Trophoblast cell (in vitro differentiated cells and primary cell): Measurements from ENCODE around the gene DIS3L2.
A peak's percentile ranks its signal among the peaks of the same experiment; 100 is the strongest.

Source experiments
- DNase-seq, 2 donors: peaks; one replicate each; pipeline ENCODE4 v3.0.0-alpha.2; 2016
- H2AFZ ChIP-seq: 2 replicates; pipeline ENCODE4 v1.6.1; 2013; ENCODE audit warnings: low read length, moderate library complexity, mild to moderate bottlenecking; ENCODE audit not compliant: insufficient read depth, poor library complexity
- H2AK5ac ChIP-seq: 2 replicates; pipeline ENCODE4 v1.6.1; 2013; ENCODE audit warnings: mild to moderate bottlenecking, low read length
- H2BK120ac ChIP-seq: 2 replicates; pipeline ENCODE4 v1.6.1; 2013; ENCODE audit warnings: low read length, mild to moderate bottlenecking, moderate library complexity; ENCODE audit not compliant: insufficient read depth, poor library complexity
- H2BK12ac ChIP-seq: 2 replicates; pipeline ENCODE4 v1.6.1; 2013; ENCODE audit warnings: mild to moderate bottlenecking, low read length, moderate library complexity
- H2BK5ac ChIP-seq: 2 replicates; pipeline ENCODE4 v1.6.1; 2013; ENCODE audit warnings: low read length, low read depth, moderate library complexity, mild to moderate bottlenecking; ENCODE audit not compliant: poor library complexity
- H3K14ac ChIP-seq: 2 replicates; pipeline ENCODE4 v1.6.1; 2013; ENCODE audit warnings: mild to moderate bottlenecking, low read length
- H3K18ac ChIP-seq: 2 replicates; pipeline ENCODE4 v1.6.1; 2013; ENCODE audit warnings: mild to moderate bottlenecking, low read length
- H3K23ac ChIP-seq: 2 replicates; pipeline ENCODE4 v1.6.1; 2013; ENCODE audit warnings: low read length
- H3K27ac ChIP-seq: 2 replicates; pipeline ENCODE4 v1.5.1; 2013; ENCODE audit warnings: low read depth, mild to moderate bottlenecking, inconsistent platforms, low read length, moderate library complexity
- H3K27me3 ChIP-seq: 2 replicates; pipeline ENCODE4 v1.6.1; 2013; ENCODE audit warnings: inconsistent platforms, mild to moderate bottlenecking, low read length, moderate library complexity; ENCODE audit not compliant: insufficient read depth
- H3K36me3 ChIP-seq, 2 experiments: 1 replicate in 1 of 2; 2 replicates in 1 of 2; pipeline ENCODE4 v1.6.1; 2013; ENCODE audit warnings: low read length in 2 of 2, mild to moderate bottlenecking in 2 of 2, moderate library complexity in 1 of 2; ENCODE audit not compliant: insufficient read depth in 2 of 2, control insufficient read depth in 1 of 2
- H3K4ac ChIP-seq: 2 replicates; pipeline ENCODE4 v1.6.1; 2013; ENCODE audit warnings: low read depth, mild to moderate bottlenecking, low read length, moderate library complexity
- H3K4me1 ChIP-seq, 2 experiments: 1 replicate in 1 of 2; 2 replicates in 1 of 2; pipeline ENCODE4 v1.6.1; 2013; ENCODE audit warnings: low read length in 2 of 2, mild to moderate bottlenecking in 2 of 2, moderate library complexity in 1 of 2; ENCODE audit not compliant: insufficient read depth in 2 of 2, control insufficient read depth in 1 of 2
- H3K4me2 ChIP-seq: 2 replicates; pipeline ENCODE4 v1.6.1; 2013; ENCODE audit warnings: inconsistent platforms, mild to moderate bottlenecking, low read length, moderate library complexity
- H3K4me3 ChIP-seq: 2 replicates; pipeline ENCODE4 v1.5.1; 2013; ENCODE audit warnings: mild to moderate bottlenecking, low read depth, low read length, inconsistent platforms
- H3K79me1 ChIP-seq: one replicate; pipeline ENCODE4 v1.6.1; 2013; ENCODE audit warnings: low read length
- H3K79me2 ChIP-seq: 2 replicates; pipeline ENCODE4 v1.6.1; 2013; ENCODE audit warnings: low read length, mild to moderate bottlenecking; ENCODE audit not compliant: control insufficient read depth, insufficient read depth, poor library complexity
- H3K9ac ChIP-seq: 2 replicates; pipeline ENCODE4 v1.6.1; 2013; ENCODE audit warnings: mild to moderate bottlenecking, low read length
- H3K9me3 ChIP-seq: 2 replicates; pipeline ENCODE4 v1.6.1; 2013; ENCODE audit warnings: low read depth, mild to moderate bottlenecking, control low read depth, inconsistent platforms, low read length; ENCODE audit not compliant: insufficient read depth
- H4K12ac ChIP-seq: 2 replicates; pipeline ENCODE4 v1.6.1; 2013; ENCODE audit warnings: low read depth, mild to moderate bottlenecking, low read length, moderate library complexity
- H4K8ac ChIP-seq: 2 replicates; pipeline ENCODE4 v1.6.1; 2013; ENCODE audit warnings: low read depth, mild to moderate bottlenecking, low read length, moderate library complexity
- H4K91ac ChIP-seq: one replicate; pipeline ENCODE4 v1.6.1; 2013; ENCODE audit warnings: low read depth, mild to moderate bottlenecking, low read length, moderate library complexity
- WGBS: extraction: QIAGEN DNeasy Blood & Tissue Kit; methylation state at CpG from one replicate; pipeline ENCODE4 v1.1.7; 2013; ENCODE audit warnings: missing lambda C conversion rate; ENCODE audit not compliant: insufficient read length, insufficient coverage; ENCODE audit errors: extremely low coverage; 5-methylcytosine and 5-hydroxymethylcytosine counted together

Gene DIS3L2

GRCh38 chr2:232249096-232249495 lies 287.6 kb downstream of the DIS3L2 start:
- Histone ChIP-seq H3K4me3 (no peak overlapping the region), H3K79me2 (no peaks in the 10 kb centered on the region), H3K79me1 (no peaks in the 10 kb centered on the region), H3K18ac (no peak overlapping the region), H4K91ac (no peak overlapping the region), H2BK12ac (no peak overlapping the region), H3K14ac (no peak overlapping the region), H3K4me1 (no peaks in the 10 kb centered on the region), H3K9me3 (no peaks in the 10 kb centered on the region), H3K23ac (no peak overlapping the region), H4K8ac (no peak overlapping the region), H3K4me2 (no peak overlapping the region), H3K27me3 (no peaks in the 10 kb centered on the region), H2BK120ac (no peak overlapping the region), H2BK5ac (no peak overlapping the region), H2AFZ (no peak overlapping the region), H2AK5ac (no peak overlapping the region), H3K36me3 (peaks cover 1 to 2% of the 10 kb centered on the region in 2 experiments), H4K12ac (no peak overlapping the region), H3K9ac (no peak overlapping the region), H3K4ac (no peak overlapping the region), H3K27ac (no peak overlapping the region)
- DNase-seq: no peak
- WGBS: no CpG with 5 or more reads among the region's 3 CpGs

DNA sequence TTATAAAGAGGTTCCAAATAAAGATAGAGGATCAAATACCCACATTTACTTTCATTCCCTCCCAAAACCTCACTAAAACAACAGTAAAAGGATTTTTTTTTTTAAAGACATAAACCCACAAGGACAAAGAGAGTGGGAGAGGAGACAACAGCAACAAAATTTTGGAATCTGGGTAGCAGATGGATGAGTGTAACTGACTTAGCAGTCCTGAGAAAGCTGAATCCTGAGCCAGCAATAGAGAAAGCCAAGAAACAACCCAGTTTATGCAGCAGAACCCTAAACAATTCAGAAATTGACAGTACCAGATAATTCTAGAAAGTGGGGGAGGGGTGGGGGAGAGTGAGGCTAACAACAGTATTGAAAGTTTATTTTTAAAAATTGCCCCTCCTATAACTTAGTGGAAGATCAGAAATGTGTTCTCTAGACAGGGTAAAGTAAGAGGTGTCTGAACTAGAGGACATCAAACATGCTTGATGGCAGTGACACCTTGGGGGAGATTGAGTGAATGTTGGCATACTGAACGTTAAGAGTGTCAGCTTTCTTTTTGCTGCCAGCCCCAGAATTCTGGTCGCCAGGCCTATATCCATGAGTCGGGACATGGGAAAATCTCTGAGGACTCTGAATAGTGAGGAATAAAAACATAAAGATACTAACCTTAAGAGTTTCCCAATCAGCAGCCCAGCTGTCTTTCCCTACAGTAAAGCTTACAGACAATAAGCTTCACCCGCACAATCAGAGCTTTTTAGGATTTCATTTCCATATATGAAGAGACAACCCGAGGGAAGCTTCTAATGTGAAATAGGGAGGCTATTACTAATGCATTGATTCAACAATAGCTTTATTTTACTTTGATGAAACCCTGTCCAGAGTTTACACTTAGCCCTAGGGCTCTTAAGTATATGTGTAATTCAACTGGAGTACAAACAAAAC lies 289.0 kb downstream of the DIS3L2 start:
- Histone ChIP-seq H2BK5ac (no peak overlapping the region), H3K14ac (no peak overlapping the region), H3K36me3 (peaks cover 1 to 2% of the 10 kb centered on the region in 2 experiments), H4K12ac (no peak overlapping the region), H4K91ac (no peak overlapping the region), H3K4me2 (no peak overlapping the region), H4K8ac (no peak overlapping the region), H3K4ac (no peak overlapping the region), H2BK120ac (no peak overlapping the region), H3K9ac (no peak overlapping the region), H3K4me1 (no peaks in the 10 kb centered on the region), H3K27ac (no peak overlapping the region), H3K79me2 (no peaks in the 10 kb centered on the region), H2AK5ac (no peak overlapping the region), H3K23ac (no peak overlapping the region), H3K4me3 (no peak overlapping the region), H3K9me3 (peaks cover 2% of the 10 kb centered on the region), H3K27me3 (no peaks in the 10 kb centered on the region), H2BK12ac (no peak overlapping the region), H3K18ac (no peak overlapping the region), H2AFZ (no peak overlapping the region), H3K79me1 (no peaks in the 10 kb centered on the region)
- DNase-seq: no peak
- no CpG with 5 or more reads among the region's 5 CpGs for WGBS

- no peak for DNase-seq
- H4K91ac ChIP-seq: no peak overlapping the region
- no peak overlapping the region for H3K18ac ChIP-seq
- no peak overlapping the region for H3K9ac ChIP-seq
- peaks cover 9 to 14% of the 10 kb centered on the region in 2 experiments for H3K4me1 ChIP-seq
- H3K14ac ChIP-seq: no peak overlapping the region
- H3K27ac ChIP-seq: no peak overlapping the region
- no peak overlapping the region for H3K4me2 ChIP-seq
- no peak overlapping the region for H2BK120ac ChIP-seq
- no peak overlapping the region for H3K4me3 ChIP-seq
- no CpG with 5 or more reads among the region's 5 CpGs for WGBS
- H4K8ac ChIP-seq: no peak overlapping the region
- no peaks in the 10 kb centered on the region for H3K79me2 ChIP-seq
- H3K4ac ChIP-seq: no peak overlapping the region
- H2BK12ac ChIP-seq: no peak overlapping the region
- no peak overlapping the region for H3K23ac ChIP-seq
- no peak overlapping the region for H4K12ac ChIP-seq
- no peaks in the 10 kb centered on the region for H3K27me3 ChIP-seq
- H2BK5ac ChIP-seq: no peak overlapping the region
- no peak overlapping the region for H2AK5ac ChIP-seq
- H3K9me3 ChIP-seq: peaks cover 2% of the 10 kb centered on the region
- H2AFZ ChIP-seq: no peak overlapping the region
- H3K36me3 ChIP-seq: peaks cover 0 to 1% of the 10 kb centered on the region in 2 experiments
- H3K79me1 ChIP-seq: no peaks in the 10 kb centered on the region
Observed at GRCh38 chr2:232255033-232255432, 293.5 kb downstream of the DIS3L2 start.

- no CpG with 5 or more reads among the region's 3 CpGs for WGBS
- H3K79me1 ChIP-seq: no peaks in the 10 kb centered on the region
Observed at GRCh38 chr2:232260075-232260474, 298.6 kb downstream of the DIS3L2 start.

More at GRCh38 chr2:232260075-232260474, 298.6 kb downstream of the DIS3L2 start:
- H2BK5ac ChIP-seq: no peak overlapping the region
- H3K9me3 ChIP-seq: peaks cover under 1% of the 10 kb centered on the region
- H3K4me2 ChIP-seq: peak overlapping the region; percentile 20
- no peak overlapping the region for H3K9ac ChIP-seq
- H3K36me3 ChIP-seq: peaks cover 3 to 5% of the 10 kb centered on the region in 2 experiments
- H3K4me1 ChIP-seq: peaks cover 9 to 22% of the 10 kb centered on the region in 2 experiments
- no peak overlapping the region for H3K4ac ChIP-seq
- no peak overlapping the region for H2AK5ac ChIP-seq
- no peak overlapping the region for H3K14ac ChIP-seq
- H4K8ac ChIP-seq: no peak overlapping the region
- peak; percentile 41 to 63 for DNase-seq
- no peak overlapping the region for H3K18ac ChIP-seq
- no peaks in the 10 kb centered on the region for H3K79me2 ChIP-seq
- H2BK12ac ChIP-seq: no peak overlapping the region
- H2AFZ ChIP-seq: no peak overlapping the region
- no peak overlapping the region for H3K4me3 ChIP-seq
- H3K27me3 ChIP-seq: no peaks in the 10 kb centered on the region
- no peak overlapping the region for H4K91ac ChIP-seq
- H2BK120ac ChIP-seq: no peak overlapping the region
- no peak overlapping the region for H4K12ac ChIP-seq
- no peak overlapping the region for H3K23ac ChIP-seq
- H3K27ac ChIP-seq: peak overlapping the region; percentile 1
